LNCaP clone FGC (cell line): Measurements from ENCODE around the gene MXD4.

Experiments
- DNase-seq: peaks from one replicate; pipeline ENCODE4 v3.0.0-alpha.2; 2011; ENCODE audit warnings: low read depth
- H3K4me3 ChIP-seq: 2 replicates; pipeline ENCODE4 v1.5.1; 2011; ENCODE audit warnings: mild to moderate bottlenecking, low read depth, low read length, control low read depth
- TF ChIP-seq, protein P1 (sequence below): IDR thresholded peaks from 2 replicates; pipeline ENCODE4 v1.5.1; 2012; ENCODE audit warnings: mild to moderate bottlenecking; ENCODE audit not compliant: control insufficient read depth, insufficient read depth; ENCODE audit errors: extremely low read depth

Gene MXD4

GRCh38 chr4:2270341-2271165 is 8.6 kb upstream of the MXD4 start:
- H3K4me3 ChIP-seq, result no peak overlapping the region
- DNase-seq, result no peak
- TF ChIP-seq, protein P1, sequence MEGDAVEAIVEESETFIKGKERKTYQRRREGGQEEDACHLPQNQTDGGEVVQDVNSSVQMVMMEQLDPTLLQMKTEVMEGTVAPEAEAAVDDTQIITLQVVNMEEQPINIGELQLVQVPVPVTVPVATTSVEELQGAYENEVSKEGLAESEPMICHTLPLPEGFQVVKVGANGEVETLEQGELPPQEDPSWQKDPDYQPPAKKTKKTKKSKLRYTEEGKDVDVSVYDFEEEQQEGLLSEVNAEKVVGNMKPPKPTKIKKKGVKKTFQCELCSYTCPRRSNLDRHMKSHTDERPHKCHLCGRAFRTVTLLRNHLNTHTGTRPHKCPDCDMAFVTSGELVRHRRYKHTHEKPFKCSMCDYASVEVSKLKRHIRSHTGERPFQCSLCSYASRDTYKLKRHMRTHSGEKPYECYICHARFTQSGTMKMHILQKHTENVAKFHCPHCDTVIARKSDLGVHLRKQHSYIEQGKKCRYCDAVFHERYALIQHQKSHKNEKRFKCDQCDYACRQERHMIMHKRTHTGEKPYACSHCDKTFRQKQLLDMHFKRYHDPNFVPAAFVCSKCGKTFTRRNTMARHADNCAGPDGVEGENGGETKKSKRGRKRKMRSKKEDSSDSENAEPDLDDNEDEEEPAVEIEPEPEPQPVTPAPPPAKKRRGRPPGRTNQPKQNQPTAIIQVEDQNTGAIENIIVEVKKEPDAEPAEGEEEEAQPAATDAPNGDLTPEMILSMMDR, result no peak

- DNase-seq, result no peak
- no peak overlapping the region for H3K4me3 ChIP-seq
- TF ChIP-seq, protein P1, result no peak
These were observed 7.8 kb upstream of the MXD4 start for GRCh38 chr4:2269618-2270163.

- H3K4me3 ChIP-seq, result no peak overlapping the region
- TF ChIP-seq, protein P1, result no peak
- DNase-seq, result no peak
These were observed 7.3 kb upstream of the MXD4 start for GRCh38 chr4:2269206-2269531.

- TF ChIP-seq, protein P1, result no peak
- H3K4me3 ChIP-seq, result no peak overlapping the region
- DNase-seq, result no peak
These were observed 6.7 kb upstream of the MXD4 start for GRCh38 chr4:2268357-2269205.

DNA sequence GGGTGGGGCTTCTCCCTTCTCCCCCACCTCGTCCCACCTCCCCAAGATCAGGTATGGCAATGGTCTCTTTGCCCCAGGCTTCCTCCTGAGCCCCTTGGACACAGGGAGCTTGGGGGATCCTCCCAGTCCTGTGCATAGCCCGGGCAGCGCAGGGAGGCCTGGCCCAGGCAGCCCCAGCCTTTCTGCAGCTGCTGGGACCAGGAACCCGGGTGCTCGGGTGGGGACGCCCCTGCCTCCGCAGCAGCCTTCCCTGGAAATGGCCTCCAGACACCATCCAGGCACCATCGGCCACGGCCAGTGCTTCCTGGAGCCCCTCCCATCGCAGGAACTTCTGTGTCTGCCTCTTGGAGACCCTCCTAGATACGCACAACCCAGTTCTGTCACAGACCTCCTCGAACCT is 5.9 kb upstream of the MXD4 start:
- no peak for DNase-seq
- TF ChIP-seq, protein P1, result no peak
- no peak overlapping the region for H3K4me3 ChIP-seq

DNA sequence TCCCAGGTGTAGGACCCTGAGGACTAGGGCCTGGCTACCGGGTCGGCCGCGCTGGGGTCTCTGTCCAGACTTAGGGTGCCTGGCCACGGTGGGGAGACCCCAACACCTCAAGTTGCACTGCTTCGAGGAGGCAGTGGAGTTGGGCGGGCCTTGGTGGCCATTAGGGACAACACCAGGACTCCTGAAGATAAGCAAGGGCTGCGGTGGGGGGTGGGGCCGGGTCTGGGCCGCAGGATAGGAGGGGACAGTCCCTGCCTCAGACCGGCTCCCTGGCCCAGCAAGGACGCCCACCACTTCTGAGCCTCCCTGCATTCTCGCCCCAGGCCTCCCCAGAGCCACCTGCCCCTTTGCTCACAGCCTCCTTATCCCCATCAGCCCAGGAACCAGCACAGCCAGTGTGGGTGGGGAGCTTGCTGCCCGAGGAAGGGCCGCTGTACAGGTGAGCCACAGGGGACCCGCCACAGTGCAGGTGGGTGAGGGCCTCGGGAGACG is 5.5 kb upstream of the MXD4 start:
- no peak overlapping the region for H3K4me3 ChIP-seq
- TF ChIP-seq, protein P1, result no peak
- no peak for DNase-seq
